HEK293T (cell line): Measurements from ENCODE around the gene BCAS1.

Experiments used
- CTCF ChIA-PET: fragments of 350-600 bp; formaldehyde crosslinking; extraction: SDS; loops from one replicate; lab custom pipeline; 2021; ENCODE audit warnings: antibody characterized with exemption, inconsistent platforms; lab: Yijun Ruan, JAX
- POLR2A ChIA-PET: fragments of 350-600 bp; formaldehyde crosslinking; extraction: SDS; loops from one replicate; lab custom pipeline; 2020; ENCODE audit warnings: antibody characterized with exemption, inconsistent platforms; lab: Yijun Ruan, JAX
- DNase-seq: peaks from one replicate; pipeline ENCODE4 v3.0.0; 2012; ENCODE audit warnings: mixed read lengths; ENCODE audit errors: extremely low spot score
- ARNT ChIP-seq: fragments of 450-650 bp; IDR thresholded peaks from 2 replicates; pipeline ENCODE4 v1.6.1; 2017; ENCODE audit warnings: mild to moderate bottlenecking
- BHLHE40 ChIP-seq: fragments of 450-650 bp; IDR thresholded peaks from 2 replicates; pipeline ENCODE4 v1.6.1; 2016; ENCODE audit warnings: mild to moderate bottlenecking, moderate library complexity, borderline replicate concordance
- CTBP1 ChIP-seq: fragments of 450-650 bp; IDR thresholded peaks from 2 replicates; pipeline ENCODE4 v1.6.1; 2016; ENCODE audit warnings: borderline replicate concordance
- ELF4 ChIP-seq: fragments of 450-650 bp; IDR thresholded peaks from 2 replicates; pipeline ENCODE4 v1.6.1; 2017; ENCODE audit warnings: antibody characterized with exemption
- FOXA1 ChIP-seq: fragments of 450-650 bp; IDR thresholded peaks from 2 replicates; pipeline ENCODE4 v1.6.1; 2016; ENCODE audit warnings: mild to moderate bottlenecking
- FOXK2 ChIP-seq: fragments of 450-650 bp; IDR thresholded peaks from 2 replicates; pipeline ENCODE4 v1.6.1; 2016; ENCODE audit warnings: mild to moderate bottlenecking
- FOXM1 ChIP-seq: fragments of 450-650 bp; IDR thresholded peaks from 2 replicates; pipeline ENCODE4 v1.6.1; 2017; ENCODE audit warnings: mild to moderate bottlenecking, borderline replicate concordance
- HDGF ChIP-seq: fragments of 450-650 bp; IDR thresholded peaks from 2 replicates; pipeline ENCODE4 v1.6.1; 2017; ENCODE audit warnings: antibody characterized with exemption, borderline replicate concordance
- L3MBTL2 ChIP-seq: fragments of 450-650 bp; conservative IDR thresholded peaks from 2 replicates; pipeline ENCODE4 v1.6.1; 2016; ENCODE audit warnings: mild to moderate bottlenecking
- LEF1 ChIP-seq: fragments of 450-650 bp; IDR thresholded peaks from 2 replicates; pipeline ENCODE4 v1.6.1; 2017; ENCODE audit warnings: mild to moderate bottlenecking, borderline replicate concordance
- NFRKB ChIP-seq: fragments of 450-650 bp; IDR thresholded peaks from 2 replicates; pipeline ENCODE4 v1.6.1; 2016; ENCODE audit warnings: mild to moderate bottlenecking, moderate library complexity
- PKNOX1 ChIP-seq: fragments of 450-650 bp; IDR thresholded peaks from 2 replicates; pipeline ENCODE4 v1.6.1; 2016
- SP1 ChIP-seq: fragments of 450-650 bp; IDR thresholded peaks from 2 replicates; pipeline ENCODE4 v1.6.1; 2017
- SUZ12 ChIP-seq: fragments of 450-650 bp; IDR thresholded peaks from 2 replicates; pipeline ENCODE4 v1.6.1; 2016; ENCODE audit warnings: mild to moderate bottlenecking
- TARDBP ChIP-seq: fragments of 450-650 bp; IDR thresholded peaks from 2 replicates; pipeline ENCODE4 v1.6.1; 2016
- ZNF384 ChIP-seq: fragments of 450-650 bp; IDR thresholded peaks from 2 replicates; pipeline ENCODE4 v1.6.1; 2016

BCAS1 gene

GRCh38 chr20:54084193-54084592, 13.8 kb upstream of the BCAS1 start:
- no peak for DNase-seq
- CTCF ChIA-PET, result no interaction called here
- POLR2A ChIA-PET, result no interaction called here
- no peak for TF ChIP-seq TARDBP
- TF ChIP-seq SP1, result no peak
- no peak for TF ChIP-seq ARNT
- TF ChIP-seq BHLHE40, result no peak
- no peak for TF ChIP-seq ELF4
- TF ChIP-seq CTBP1, result no peak
- TF ChIP-seq FOXK2, result no peak
- no peak for TF ChIP-seq SUZ12
- no peak for TF ChIP-seq NFRKB
- TF ChIP-seq FOXM1, result no peak
- TF ChIP-seq PKNOX1, result no peak
- TF ChIP-seq L3MBTL2, result no peak
- no peak for TF ChIP-seq HDGF
- TF ChIP-seq ZNF384, result no peak
- no peak for TF ChIP-seq LEF1
- no peak for TF ChIP-seq FOXA1

- TF ChIP-seq ZNF384 (no peak), SUZ12 (no peak), FOXM1 (no peak), PKNOX1 (no peak), SP1 (no peak), LEF1 (no peak), ELF4 (no peak), CTBP1 (no peak), FOXA1 (no peak), FOXK2 (no peak), L3MBTL2 (no peak), TARDBP (no peak), NFRKB (no peak), ARNT (no peak)
- ChIA-PET POLR2A (no interaction called here), CTCF (no interaction called here)
- DNase-seq, result no peak
Measured at GRCh38 chr20:54083459-54083858, 13.1 kb upstream of the BCAS1 start.

DNA sequence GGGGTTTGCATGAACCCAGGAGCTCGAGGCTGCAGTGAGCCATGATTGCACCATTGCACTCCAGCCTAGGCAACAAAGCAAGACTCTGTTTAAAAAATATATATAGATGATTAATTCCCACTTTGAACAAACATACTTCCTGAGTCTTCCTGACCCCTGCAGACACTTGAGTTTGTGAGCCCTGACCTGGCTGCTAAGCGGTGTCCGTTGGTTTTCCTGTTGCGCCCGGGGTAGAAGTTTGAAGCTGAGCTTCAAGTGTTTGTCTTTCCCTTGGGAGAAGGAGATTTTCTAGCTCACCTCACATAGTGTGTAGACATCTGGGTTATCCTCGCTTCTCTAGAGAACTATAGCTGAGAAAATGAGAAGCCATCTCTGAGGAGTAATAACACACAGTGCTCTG, 11.7 kb upstream of the BCAS1 start:
- POLR2A ChIA-PET, result interaction anchor here (0.6 kb wide), 1 partner anchor 1973 kb away, joined by 4 read pairs; no protein-coding TSS in a partner anchor
- DNase-seq, result no peak
- TF ChIP-seq PKNOX1 (no peak), FOXA1 (no peak), NFRKB (no peak), CTBP1 (no peak), L3MBTL2 (no peak), FOXM1 (no peak), TARDBP (no peak), ELF4 (no peak), HDGF (no peak), ARNT (no peak)
- CTCF ChIA-PET, result interaction anchor here (0.5 to 0.7 kb wide), 2 partner anchors 118 to 235 kb away, joined by 3 read pairs; no protein-coding TSS in a partner anchor

GRCh38 chr20:54079652-54080051, 9.3 kb upstream of the BCAS1 start:
- ChIA-PET POLR2A (no interaction called here), CTCF (no interaction called here)
- no peak for DNase-seq
- TF ChIP-seq PKNOX1 (no peak), FOXA1 (no peak), FOXM1 (no peak), ELF4 (no peak), L3MBTL2 (no peak), LEF1 (no peak), BHLHE40 (no peak), FOXK2 (no peak), HDGF (no peak), SUZ12 (no peak), ARNT (no peak), CTBP1 (no peak)

DNA sequence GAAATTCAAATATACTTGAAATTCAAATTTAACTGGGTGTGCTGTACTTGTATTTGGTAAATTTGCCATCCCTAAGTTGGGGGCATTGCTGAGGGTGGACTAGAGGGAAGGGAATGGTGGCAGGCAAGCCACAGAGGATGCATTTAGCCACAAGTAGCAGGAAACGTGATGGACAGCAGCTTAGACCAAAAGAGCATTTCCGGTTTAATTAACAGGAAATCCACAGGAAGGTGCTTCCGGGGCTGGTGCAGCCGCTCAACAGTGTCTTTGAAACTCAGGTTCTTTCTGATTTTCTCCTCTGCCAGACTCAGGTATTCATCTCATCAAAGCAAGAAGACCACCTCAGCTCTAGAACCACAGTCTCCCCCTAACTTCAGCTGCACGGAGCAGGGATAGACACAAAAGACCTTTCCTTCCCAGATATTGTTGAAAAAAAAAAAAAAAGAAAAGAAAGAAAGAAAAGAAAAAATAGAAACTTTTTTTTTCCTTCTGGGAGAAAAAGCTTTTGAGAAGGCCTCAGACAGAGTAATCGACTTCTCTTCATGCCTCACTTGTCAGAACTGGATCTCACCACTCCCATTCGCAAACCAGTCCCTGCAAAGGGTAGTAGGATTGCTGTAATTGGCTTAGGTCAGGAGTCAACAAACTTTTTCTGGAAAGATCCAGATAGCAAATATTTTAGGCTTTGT, 8.0 kb upstream of the BCAS1 start:
- no peak for DNase-seq
- POLR2A ChIA-PET, result no interaction called here
- TF ChIP-seq ZNF384 (no peak), CTBP1 (no peak), SUZ12 (no peak), LEF1 (no peak), FOXA1 (no peak), SP1 (no peak), ELF4 (no peak), BHLHE40 (no peak), PKNOX1 (no peak), FOXM1 (no peak), ARNT (no peak), NFRKB (no peak), TARDBP (no peak), L3MBTL2 (no peak), HDGF (no peak), FOXK2 (no peak)
- CTCF ChIA-PET, result no interaction called here
